MM.1S (cell line): ENCODE results near the gene GLT8D1.

Experiments used
- EZH2 ChIP-seq: fragments of 300-600 bp; sonication (generic); optimal IDR thresholded peaks from 2 replicates; pipeline ENCODE3; 2017; ENCODE audit warnings: low read depth, mild to moderate bottlenecking, antibody characterized with exemption, low read length, mixed read lengths
- EZH2phosphoT487 ChIP-seq: fragments of 300-600 bp; sonication (generic); IDR thresholded peaks from 2 replicates; pipeline ENCODE4 v1.6.1; 2018; ENCODE audit warnings: antibody characterized with exemption, low read length
- TF ChIP-seq, protein P1 (sequence below): fragments of 300-600 bp; sonication (generic); IDR thresholded peaks from 2 replicates; pipeline ENCODE4 v1.5.1; 2016; ENCODE audit warnings: antibody characterized with exemption, low read length, mixed read lengths

DNA sequence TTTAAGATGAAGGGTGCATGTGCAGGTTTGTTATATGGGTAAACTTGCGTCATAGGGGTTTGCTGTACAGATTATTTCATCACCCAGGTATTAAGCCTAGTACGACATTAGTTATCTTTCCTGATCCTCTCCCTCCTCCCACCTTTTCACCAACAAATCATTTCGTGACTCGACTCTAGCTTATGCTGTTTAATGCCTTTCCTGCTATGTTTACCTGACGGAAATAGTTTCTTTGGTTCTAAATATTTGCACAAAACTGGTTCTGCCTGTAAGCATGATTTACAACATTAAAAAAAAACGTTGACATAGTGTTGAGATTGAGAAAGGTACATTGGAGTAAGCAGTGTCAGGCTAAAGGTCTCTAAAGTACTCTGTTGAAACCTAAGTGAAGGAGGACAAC lies 17.3 kb downstream of the GLT8D1 start:
- TF ChIP-seq, protein P1, sequence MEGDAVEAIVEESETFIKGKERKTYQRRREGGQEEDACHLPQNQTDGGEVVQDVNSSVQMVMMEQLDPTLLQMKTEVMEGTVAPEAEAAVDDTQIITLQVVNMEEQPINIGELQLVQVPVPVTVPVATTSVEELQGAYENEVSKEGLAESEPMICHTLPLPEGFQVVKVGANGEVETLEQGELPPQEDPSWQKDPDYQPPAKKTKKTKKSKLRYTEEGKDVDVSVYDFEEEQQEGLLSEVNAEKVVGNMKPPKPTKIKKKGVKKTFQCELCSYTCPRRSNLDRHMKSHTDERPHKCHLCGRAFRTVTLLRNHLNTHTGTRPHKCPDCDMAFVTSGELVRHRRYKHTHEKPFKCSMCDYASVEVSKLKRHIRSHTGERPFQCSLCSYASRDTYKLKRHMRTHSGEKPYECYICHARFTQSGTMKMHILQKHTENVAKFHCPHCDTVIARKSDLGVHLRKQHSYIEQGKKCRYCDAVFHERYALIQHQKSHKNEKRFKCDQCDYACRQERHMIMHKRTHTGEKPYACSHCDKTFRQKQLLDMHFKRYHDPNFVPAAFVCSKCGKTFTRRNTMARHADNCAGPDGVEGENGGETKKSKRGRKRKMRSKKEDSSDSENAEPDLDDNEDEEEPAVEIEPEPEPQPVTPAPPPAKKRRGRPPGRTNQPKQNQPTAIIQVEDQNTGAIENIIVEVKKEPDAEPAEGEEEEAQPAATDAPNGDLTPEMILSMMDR: no peak
- no peak for TF ChIP-seq EZH2
- no peak for TF ChIP-seq EZH2phosphoT487
